HT-29 (cell line): ENCODE data around the gene ROCK2. TPM values are rescaled to one million over a fixed set of nuclear protein-coding genes. Genes with fewer than 3 reads are reported as not detected.

Experiments used
- small RNA-seq: library from RNA; depleted of rRNA; stranded (forward); fragments of <200 nt; gene quantifications from one replicate; pipeline ENCODE3, GENCODE V24; 2014
- total RNA-seq: library from RNA; depleted of rRNA; stranded (reverse); fragments of >200 nt; shearing (Covaris generic); gene quantifications from 2 replicates; pipeline ENCODE4 v1.2.3, GENCODE V29; 2014; rRNA removed

ROCK2 gene
- total RNA-seq, 1 experiment from 2014 or later = 39.4 TPM

Small RNA genes lying within 50 kb of the gene (small RNA-seq; reads per million reads assigned to genes)
- gene RNU6-1081P = not detected

Other genes with a start within 250 kb of the ROCK2 start
- 16.7 and 28.2 TPM in 2 replicates for gene SLC66A3, start 189.2 kb downstream of the ROCK2 start, total RNA-seq
- gene E2F6, start 121.5 kb upstream of the ROCK2 start, total RNA-seq = 23.7 and 23.9 TPM in 2 replicates
- 0.03 TPM in 1 of 2 replicates, not detected in the other for gene GREB1, start 189.4 kb upstream of the ROCK2 start, total RNA-seq